Keratinocyte (primary cell): ENCODE results near the gene LATS2. TPM values are rescaled to one million over a fixed set of nuclear protein-coding genes. Genes with fewer than 3 reads are reported as not detected.

Experiments
- DNase-seq: peaks from one replicate; pipeline ENCODE4 v3.0.0-alpha.2; 2011; ENCODE audit warnings: low read depth, missing footprints, low spot score
- FAIRE-seq: peaks from 2 replicates; lab custom pipeline; 2011; peaks lifted over from hg19 to GRCh38; lab: Jason Lieb, UNC
- H2AFZ ChIP-seq: 2 replicates; pipeline ENCODE4 v1.6.0; 2012; ENCODE audit warnings: low read length, control low read depth, inconsistent platforms; ENCODE audit not compliant: control insufficient read depth
- H3K27ac ChIP-seq: 2 replicates; pipeline ENCODE4 v1.5.1; 2011; ENCODE audit warnings: low read length; ENCODE audit not compliant: control insufficient read depth, insufficient read depth
- H3K27me3 ChIP-seq: 3 replicates; pipeline ENCODE4 v1.6.0; 2011; ENCODE audit warnings: low read length; ENCODE audit not compliant: control insufficient read depth, insufficient read depth; ENCODE audit errors: extremely low read depth
- H3K36me3 ChIP-seq, 2 experiments: 2 replicates in 1 of 2; 3 replicates in 1 of 2; pipeline ENCODE4 v1.5.1; 2011; ENCODE audit warnings: low read length in 2 of 2, mild to moderate bottlenecking in 1 of 2; ENCODE audit not compliant: control insufficient read depth in 2 of 2, insufficient read depth in 2 of 2; ENCODE audit errors: extremely low read depth in 1 of 2
- H3K4me1 ChIP-seq: 3 replicates; pipeline ENCODE4 v1.5.1; 2011; ENCODE audit warnings: low read length; ENCODE audit not compliant: control insufficient read depth, insufficient read depth; ENCODE audit errors: extremely low read depth
- H3K4me2 ChIP-seq: 3 replicates; pipeline ENCODE4 v1.6.0; 2011; ENCODE audit warnings: low read depth, low read length; ENCODE audit not compliant: control insufficient read depth, insufficient read depth; ENCODE audit errors: extremely low read depth
- H3K4me3 ChIP-seq, 3 experiments: fragments of 200-600 bp in 1 of 3; sonication (generic) in 1 of 3; 2 replicates in 2 of 3; 3 replicates in 1 of 3; pipeline ENCODE4 v1.5.1; 2011 to 2016; ENCODE audit warnings: low read length in 3 of 3, mild to moderate bottlenecking in 3 of 3, control low read depth in 2 of 3, inconsistent platforms in 1 of 3, low read depth in 1 of 3, mixed read lengths in 1 of 3, mixed run types in 1 of 3, moderate library complexity in 1 of 3; ENCODE audit not compliant: control insufficient read depth in 2 of 3, insufficient read depth in 2 of 3; ENCODE audit errors: extremely low read depth in 1 of 3
- H3K79me2 ChIP-seq: 2 replicates; pipeline ENCODE4 v1.6.0; 2012; ENCODE audit warnings: low read length; ENCODE audit not compliant: control insufficient read depth, insufficient read depth
- H3K9ac ChIP-seq: 3 replicates; pipeline ENCODE4 v1.6.0; 2011; ENCODE audit warnings: low read length; ENCODE audit not compliant: control insufficient read depth, insufficient read depth; ENCODE audit errors: extremely low read depth
- H3K9me1 ChIP-seq: 3 replicates; pipeline ENCODE4 v1.6.0; 2011; ENCODE audit warnings: low read length; ENCODE audit not compliant: control insufficient read depth, insufficient read depth; ENCODE audit errors: extremely low read depth
- H3K9me3 ChIP-seq: 2 replicates; pipeline ENCODE4 v1.5.1; 2012; ENCODE audit warnings: low read depth, low read length; ENCODE audit not compliant: control insufficient read depth
- H4K20me1 ChIP-seq: 3 replicates; pipeline ENCODE4 v1.6.0; 2011; ENCODE audit warnings: low read length; ENCODE audit not compliant: control insufficient read depth, insufficient read depth; ENCODE audit errors: extremely low read depth
- EZH2 ChIP-seq: IDR thresholded peaks from one replicate; pipeline ENCODE4 v1.6.1; 2012; ENCODE audit warnings: inconsistent platforms, mild to moderate bottlenecking, low read length, moderate library complexity
- dilution Hi-C: fragments of 300-500 bp; cut with MboI; formaldehyde crosslinking; loops from one replicate; pipeline ENCODE4 v1.7.0; 2020; ENCODE audit warnings: low sequenced_read_pairs; ENCODE audit not compliant: extremely low pct_ligation_motif_present
- polyA plus RNA-seq, 5 experiments: library from polyadenylated mRNA; depleted of rRNA in 3 of 5; stranded (reverse) in 3 of 5; stranded (forward) in 1 of 5; unstranded in 1 of 5; fragments of >200 nt; gene quantifications; 1 replicate in 1 of 5; 2 replicates in 3 of 5; 3 replicates in 1 of 5; pipeline versions ENCODE4 v1.2.1 to v1.2.3, GENCODE V29; 2011 to 2012; ENCODE audit warnings: missing spikeins in 2 of 5, low read depth in 1 of 5, low replicate concordance in 1 of 5
- TF ChIP-seq, protein P1 (sequence below), 3 experiments: IDR thresholded peaks in 1 of 3; conservative IDR thresholded peaks in 1 of 3; optimal IDR thresholded peaks in 1 of 3; 2 replicates in 2 of 3; 3 replicates in 1 of 3; pipeline versions ENCODE3 to v1.5.1; 2011; ENCODE audit warnings: low read length in 3 of 3, mild to moderate bottlenecking in 3 of 3, moderate library complexity in 2 of 3, control low read depth in 1 of 3, inconsistent platforms in 1 of 3; ENCODE audit not compliant: insufficient read depth in 2 of 3; ENCODE audit errors: extremely low read depth in 1 of 3

The LATS2 gene
- polyA plus RNA-seq, 1 donor (not counting 4 experiments of a cell fraction or from before 2014, with no cell fraction given), result 6.7 TPM

GRCh38 chr13:21031594-21032275 lies 29.7 kb downstream of the LATS2 start:
- H3K9ac ChIP-seq, result no peak overlapping the region
- dilution Hi-C loops, result no loop called here
- H3K27me3 ChIP-seq, result no peaks in the 10 kb centered on the region
- H2AFZ ChIP-seq, result no peak overlapping the region
- H3K4me2 ChIP-seq, result no peak overlapping the region
- TF ChIP-seq, protein P1, sequence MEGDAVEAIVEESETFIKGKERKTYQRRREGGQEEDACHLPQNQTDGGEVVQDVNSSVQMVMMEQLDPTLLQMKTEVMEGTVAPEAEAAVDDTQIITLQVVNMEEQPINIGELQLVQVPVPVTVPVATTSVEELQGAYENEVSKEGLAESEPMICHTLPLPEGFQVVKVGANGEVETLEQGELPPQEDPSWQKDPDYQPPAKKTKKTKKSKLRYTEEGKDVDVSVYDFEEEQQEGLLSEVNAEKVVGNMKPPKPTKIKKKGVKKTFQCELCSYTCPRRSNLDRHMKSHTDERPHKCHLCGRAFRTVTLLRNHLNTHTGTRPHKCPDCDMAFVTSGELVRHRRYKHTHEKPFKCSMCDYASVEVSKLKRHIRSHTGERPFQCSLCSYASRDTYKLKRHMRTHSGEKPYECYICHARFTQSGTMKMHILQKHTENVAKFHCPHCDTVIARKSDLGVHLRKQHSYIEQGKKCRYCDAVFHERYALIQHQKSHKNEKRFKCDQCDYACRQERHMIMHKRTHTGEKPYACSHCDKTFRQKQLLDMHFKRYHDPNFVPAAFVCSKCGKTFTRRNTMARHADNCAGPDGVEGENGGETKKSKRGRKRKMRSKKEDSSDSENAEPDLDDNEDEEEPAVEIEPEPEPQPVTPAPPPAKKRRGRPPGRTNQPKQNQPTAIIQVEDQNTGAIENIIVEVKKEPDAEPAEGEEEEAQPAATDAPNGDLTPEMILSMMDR (optimal IDR thresholded peaks at IDR 0.05 in 1 of 3, IDR thresholded peaks at IDR 0.05 in 1 of 3, conservative IDR thresholded peaks at IDR 0.05 in 1 of 3; ENCODE audit: extremely low read depth in 1 of 3, insufficient read depth in 2 of 3, low read length in 3 of 3), result no peak
- no peak for TF ChIP-seq EZH2
- H3K9me3 ChIP-seq, result no peaks in the 10 kb centered on the region
- H4K20me1 ChIP-seq, result peaks cover 15% of the 10 kb centered on the region
- no peak for DNase-seq
- H3K9me1 ChIP-seq, result peaks cover 6% of the 10 kb centered on the region
- H3K27ac ChIP-seq, result no peak overlapping the region
- H3K4me3 ChIP-seq, result no peak overlapping the region
- no peaks in the 10 kb centered on the region for H3K36me3 ChIP-seq
- peaks cover 82% of the 10 kb centered on the region for H3K79me2 ChIP-seq
- no peak for FAIRE-seq
- H3K4me1 ChIP-seq, result peaks cover 16% of the 10 kb centered on the region

DNA sequence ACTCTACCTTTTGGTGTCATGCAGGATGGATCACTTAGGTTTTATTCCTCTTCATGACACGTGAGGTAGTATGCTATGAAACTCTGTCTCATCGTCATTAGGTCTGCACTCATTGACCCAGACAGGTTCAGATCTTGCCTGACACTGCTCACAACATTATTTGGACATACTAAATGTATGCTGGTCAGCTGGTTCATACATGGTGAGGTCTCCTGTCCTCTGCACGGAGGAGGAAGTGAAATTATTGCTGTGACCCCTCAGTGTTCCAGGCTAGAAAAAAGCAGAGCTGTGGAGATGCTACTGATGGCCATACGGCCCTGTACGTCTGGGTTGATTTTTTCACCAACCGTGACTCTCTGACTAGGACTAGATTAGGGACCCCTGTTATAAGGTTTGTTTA lies 35.8 kb downstream of the LATS2 start:
- Histone ChIP-seq H3K79me2 (peaks cover 72% of the 10 kb centered on the region), H4K20me1 (peaks cover 6% of the 10 kb centered on the region), H3K27me3 (no peaks in the 10 kb centered on the region), H3K9ac (no peak overlapping the region), H3K9me3 (no peaks in the 10 kb centered on the region), H3K9me1 (no peaks in the 10 kb centered on the region), H2AFZ (no peak overlapping the region), H3K4me2 (no peak overlapping the region), H3K36me3 (peaks cover 0 to 2% of the 10 kb centered on the region in 2 experiments), H3K27ac (no peak overlapping the region), H3K4me1 (no peaks in the 10 kb centered on the region), H3K4me3 (no peak overlapping the region)
- FAIRE-seq (no peak), DNase-seq (no peak)
- TF ChIP-seq, protein P1 (optimal IDR thresholded peaks at IDR 0.05 in 1 of 3, IDR thresholded peaks at IDR 0.05 in 1 of 3, conservative IDR thresholded peaks at IDR 0.05 in 1 of 3; ENCODE audit: extremely low read depth in 1 of 3, insufficient read depth in 2 of 3, low read length in 3 of 3), result no peak
- TF ChIP-seq EZH2, result no peak
- dilution Hi-C loops, result no loop called here
